GM21447 (cell line): Measurements from ENCODE around the gene NOP10.

ENCODE experiments used
- ATAC-seq: cut with Tn5 transposase; IDR thresholded peaks from one replicate; pipeline ENCODE4 v1.9.1; 2021; ENCODE audit not compliant: unreplicated experiment

The NOP10 gene

DNA sequence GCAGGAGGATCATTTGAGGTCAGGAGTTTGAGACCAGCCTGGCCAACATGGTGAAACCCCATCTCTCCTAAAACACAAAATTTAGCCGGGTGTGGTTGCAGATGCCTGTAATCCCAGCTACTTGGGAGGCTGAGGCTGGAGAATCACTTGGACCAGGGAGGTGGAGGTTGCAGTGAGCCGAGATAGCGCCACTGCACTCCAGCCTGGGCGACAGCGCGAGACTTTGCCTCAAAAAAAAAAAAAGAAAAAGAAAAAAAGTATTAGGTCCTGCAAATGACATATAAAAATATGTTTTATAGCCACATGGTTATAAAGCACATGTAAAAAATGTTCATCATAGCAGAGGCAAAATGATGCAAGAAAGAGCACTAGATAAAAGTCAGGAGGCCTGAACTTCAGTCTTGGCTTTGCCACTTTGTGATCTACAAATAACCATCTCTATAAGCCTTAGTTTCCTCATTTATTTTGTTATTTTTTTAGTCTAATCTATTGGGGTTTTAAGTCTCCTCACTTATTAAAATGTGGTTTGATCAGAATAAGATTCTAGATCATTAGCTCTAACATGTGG, 10.3 kb downstream of the NOP10 start:
- no peak for ATAC-seq

DNA sequence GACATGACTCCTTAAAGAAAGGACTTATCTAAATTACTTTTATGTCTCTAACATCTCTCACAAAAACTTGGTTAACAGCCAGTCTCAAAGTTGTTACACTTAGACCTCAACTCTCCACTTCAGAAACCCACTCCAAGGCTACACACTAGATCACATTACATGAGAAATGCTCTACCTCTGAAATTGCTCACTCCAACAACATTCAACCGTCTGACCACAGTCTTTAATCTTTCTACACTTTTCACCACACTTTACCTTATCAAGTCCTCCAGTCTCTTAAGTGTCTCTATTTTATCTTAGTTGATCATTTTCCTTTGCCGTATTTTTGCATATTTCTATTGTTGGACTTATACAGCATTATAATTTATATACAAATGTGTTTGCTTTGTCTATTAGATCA, 11.1 kb downstream of the NOP10 start:
- no peak for ATAC-seq

DNA sequence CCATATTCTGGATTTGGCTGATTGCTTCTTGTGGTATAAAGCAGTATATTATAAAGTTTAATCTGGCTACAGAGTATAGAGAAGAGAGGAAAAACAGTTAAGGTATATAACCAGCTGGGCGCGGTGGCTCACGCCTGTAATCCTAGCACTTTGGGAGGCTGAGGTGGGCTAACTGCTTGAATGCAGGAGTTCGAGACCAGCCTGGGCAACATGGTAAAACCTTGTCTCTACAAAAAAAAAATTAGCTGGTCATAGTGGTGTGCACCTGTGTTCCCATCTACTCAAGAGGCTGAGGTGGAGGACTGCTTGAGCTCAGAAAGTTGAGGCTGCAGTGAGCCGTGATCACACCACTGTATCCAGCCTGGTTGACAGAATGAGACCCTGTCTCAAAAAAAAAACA, 12.7 kb downstream of the NOP10 start:
- no peak for ATAC-seq

DNA sequence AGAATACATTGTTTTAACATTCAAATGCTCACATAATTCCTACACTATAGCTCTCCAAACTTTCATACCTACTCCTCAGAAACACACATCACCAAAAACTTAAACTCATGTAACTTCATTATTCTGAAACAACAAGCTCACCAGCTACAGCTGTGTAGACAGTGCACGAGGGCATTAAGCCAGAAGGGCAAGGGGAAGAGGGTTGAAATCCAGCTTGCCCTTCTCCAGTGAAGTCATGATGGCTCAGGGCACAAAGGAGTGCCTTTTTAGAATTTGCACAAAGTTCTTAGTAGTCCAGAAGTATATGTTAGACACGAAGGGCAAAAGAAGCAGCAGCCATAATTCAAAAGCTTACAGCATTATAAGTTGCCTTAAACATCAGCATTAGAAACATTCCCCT, 13.9 kb downstream of the NOP10 start:
- no peak for ATAC-seq

DNA sequence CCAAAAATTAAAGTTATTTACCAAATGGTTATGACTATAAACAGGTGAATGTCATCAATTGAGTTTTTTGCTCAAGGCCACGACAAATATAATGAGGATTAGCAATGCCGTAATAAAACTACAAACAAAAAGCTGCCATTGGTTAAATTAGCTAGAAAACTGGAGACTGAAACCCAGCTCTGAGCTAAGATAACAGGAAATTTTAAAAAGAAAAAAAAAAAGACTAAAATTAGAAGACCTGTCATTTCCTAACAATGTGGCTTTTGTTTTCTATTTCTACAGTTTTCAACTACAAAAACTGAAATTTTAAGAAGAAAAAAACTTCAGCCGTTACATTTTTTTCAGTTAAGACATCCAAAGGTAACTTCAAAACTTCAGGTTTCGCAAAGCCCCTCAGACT, 15.0 kb downstream of the NOP10 start:
- ATAC-seq: peak; percentile 38

DNA sequence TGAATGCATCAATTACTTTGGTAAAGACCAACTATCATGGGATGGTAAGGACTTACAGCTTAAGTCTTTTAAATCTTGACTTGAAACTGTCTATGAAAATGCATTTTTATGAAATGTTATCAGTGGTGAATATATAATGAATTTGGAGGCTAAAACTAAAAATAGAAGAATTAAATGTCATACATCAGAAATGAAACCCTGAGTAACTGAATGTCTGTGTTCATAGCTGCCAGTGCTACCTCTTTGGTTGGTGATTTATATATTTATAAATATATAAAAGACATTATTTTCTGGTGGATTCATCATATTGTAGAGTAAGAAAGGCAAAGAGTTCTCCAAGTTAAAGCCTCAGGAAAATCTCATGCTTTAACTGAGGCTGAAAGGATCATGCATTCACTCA, 17.6 kb downstream of the NOP10 start:
- no peak for ATAC-seq

DNA sequence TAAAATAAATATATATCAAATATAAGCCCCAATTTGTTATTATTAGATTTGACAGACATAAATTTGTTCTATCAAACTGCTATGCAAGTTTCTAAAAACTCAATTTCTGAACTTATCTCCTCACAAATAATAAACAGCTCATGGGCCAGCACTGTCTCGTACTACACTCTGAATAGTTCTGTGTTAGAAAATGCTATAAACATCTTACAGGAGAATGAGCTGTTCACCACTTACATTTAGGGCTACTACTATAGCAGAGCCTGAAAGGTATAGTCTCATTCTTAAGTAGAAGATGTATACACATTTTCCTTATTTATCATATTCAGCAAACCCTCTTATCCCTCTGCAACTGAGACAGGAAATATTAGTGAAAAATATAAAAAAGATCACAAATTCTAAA, 18.0 kb downstream of the NOP10 start:
- ATAC-seq: no peak

DNA sequence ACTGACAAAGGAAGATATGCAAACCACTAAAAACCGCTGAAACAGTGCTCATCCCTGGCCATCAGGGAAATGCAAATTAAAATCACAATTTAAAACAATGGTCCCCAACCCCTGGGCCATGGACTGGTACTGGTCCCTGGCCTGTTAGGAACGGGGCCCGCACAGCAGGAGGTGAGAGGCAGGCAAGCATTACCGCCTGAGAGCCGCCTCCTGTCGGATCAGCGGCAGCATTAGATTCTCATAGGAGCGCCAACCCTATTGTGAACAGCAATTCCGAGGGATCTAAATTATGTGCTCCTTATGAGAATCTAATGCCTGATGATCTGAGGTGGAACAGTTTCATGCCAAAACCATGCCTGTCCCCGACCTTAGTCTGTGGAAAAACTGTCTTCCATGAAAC, 19.7 kb downstream of the NOP10 start:
- no peak for ATAC-seq

DNA sequence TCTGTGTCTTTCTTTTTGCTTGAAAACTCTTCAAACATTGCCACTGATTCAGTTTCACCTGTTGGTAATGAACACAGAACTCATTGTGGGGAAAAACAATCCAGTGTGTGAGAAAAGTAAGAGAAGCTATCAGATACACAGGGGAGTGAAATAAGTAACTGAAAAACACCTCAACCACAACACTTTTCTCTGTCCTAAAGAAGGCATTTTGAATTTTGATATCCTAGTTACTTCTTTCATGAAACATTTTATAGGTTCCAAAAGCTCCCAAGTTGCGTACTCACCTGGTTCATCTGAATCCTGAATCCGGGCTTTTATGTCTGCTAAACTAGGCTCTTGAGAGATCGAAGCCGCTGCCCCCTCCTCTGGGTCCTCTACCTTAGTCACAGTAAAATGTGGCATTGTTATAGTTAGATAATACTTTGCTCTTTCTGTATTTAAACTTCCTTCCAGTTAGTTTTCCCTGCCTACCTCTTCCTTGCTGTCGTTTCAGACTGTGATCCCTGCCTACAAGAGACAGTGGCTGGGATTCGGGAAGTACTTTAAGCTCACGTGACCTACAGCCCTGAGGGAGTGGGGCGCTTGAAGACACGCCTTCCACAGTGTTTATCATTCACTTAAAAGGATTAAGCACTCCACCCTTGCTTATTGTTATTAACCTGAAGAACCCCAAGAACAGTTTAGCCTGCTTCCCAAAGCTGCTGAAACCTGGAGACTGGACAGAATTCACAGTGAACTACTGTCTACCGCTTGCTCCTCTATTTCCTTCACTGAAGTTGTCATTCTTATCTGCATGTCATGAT, 24.5 kb downstream of the NOP10 start:
- ATAC-seq: peak; percentile 67

DNA sequence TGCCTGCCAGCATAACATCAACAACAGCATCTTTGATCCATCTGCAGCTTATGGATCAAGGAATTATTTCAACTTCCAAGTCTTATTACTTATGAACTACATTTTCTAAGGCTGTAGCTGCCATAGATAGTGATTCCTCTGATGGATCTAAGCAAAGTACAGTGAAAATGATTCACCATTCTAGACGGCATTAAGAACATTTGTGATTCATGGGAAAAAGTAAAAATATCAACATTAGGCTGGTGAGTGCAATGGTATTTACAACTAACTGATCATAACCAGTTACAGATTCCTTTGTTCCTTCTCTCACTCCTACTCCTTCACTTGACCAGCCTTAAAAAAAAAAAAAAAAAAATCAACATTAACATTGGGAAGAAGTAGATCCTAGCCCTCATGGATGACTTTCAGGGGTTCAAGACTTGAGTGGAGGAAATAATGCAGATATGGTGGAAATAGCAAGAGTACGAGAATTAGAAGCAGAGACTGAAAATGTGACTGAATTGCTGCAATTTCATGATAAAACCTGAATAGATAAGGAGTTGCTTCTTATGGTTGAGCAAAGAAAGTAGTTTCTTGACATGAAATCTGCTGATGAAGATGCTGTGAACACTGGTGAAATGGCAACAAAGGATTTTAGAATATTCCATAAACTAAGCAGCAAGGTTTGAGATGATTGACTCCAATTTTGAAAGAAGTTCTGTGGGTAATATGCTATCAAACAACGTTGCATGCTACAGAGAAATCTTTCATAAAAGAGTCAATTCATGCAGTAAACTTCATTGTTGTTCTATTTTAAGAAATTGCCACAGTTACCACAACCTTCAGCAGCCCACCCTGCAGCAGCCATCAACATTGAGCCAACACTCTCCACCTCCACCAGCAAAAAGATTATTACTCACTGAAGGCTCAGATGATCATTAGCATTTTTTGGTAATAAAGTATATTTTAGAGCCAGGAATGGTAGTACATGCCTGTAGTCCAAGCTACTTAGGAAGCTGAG, 28.1 kb downstream of the NOP10 start:
- ATAC-seq: no peak

DNA sequence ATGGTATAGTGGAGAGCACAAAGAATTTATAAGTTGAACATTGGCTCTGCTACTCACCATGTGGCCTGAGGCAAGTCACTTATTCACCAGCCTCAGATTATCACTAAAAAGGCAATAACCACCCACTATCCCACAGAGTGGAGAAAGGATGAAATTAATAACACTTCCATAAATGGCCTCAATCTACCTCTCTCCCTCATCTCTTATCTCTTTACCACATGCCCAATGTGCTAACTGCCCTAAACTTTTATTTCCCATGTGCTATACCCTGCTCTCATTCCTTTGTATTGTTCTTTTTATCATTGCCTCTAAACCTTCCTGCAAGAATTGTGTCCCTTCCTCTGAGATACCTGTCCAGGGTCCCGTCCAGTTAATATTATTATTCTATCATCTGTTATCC, 31.4 kb downstream of the NOP10 start:
- ATAC-seq: no peak

DNA sequence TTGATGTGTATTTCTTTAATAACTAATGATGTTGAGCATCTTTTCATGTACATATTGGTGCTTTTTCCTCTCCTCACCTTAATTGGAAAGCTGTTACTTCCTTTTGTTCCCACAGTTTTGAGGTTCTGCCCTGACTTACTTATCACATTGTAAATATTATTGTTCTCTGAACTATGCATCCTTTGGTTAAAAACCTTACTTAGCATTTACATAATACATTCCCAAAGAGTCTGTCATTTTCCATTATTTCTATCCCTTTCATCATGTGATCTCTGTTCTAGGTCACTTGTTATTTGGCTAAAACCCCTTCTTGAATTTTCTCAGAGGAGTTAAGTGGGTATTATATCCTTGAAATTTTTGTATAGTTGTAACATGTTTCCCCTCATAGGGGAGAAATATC, 38.3 kb downstream of the NOP10 start:
- ATAC-seq: no peak

DNA sequence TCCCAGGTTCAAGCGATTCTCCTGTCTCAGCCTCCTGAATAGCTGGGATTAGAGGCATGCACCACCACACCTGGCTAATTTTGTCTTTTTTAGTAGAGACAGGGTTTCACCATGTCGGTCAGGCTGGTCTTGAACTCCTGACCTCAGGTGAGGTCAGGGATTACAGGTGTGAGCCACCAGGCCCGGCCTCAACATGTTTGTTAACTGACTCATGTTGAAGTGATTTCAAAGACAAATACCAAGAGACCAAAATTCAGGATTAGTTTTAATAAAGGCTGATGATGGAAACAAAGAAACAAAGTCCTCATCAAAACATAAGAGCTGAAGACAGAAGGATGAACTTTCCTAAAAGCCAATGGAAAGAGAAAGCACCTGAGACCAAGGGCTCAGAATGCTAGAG, 41.9 kb downstream of the NOP10 start:
- no peak for ATAC-seq

DNA sequence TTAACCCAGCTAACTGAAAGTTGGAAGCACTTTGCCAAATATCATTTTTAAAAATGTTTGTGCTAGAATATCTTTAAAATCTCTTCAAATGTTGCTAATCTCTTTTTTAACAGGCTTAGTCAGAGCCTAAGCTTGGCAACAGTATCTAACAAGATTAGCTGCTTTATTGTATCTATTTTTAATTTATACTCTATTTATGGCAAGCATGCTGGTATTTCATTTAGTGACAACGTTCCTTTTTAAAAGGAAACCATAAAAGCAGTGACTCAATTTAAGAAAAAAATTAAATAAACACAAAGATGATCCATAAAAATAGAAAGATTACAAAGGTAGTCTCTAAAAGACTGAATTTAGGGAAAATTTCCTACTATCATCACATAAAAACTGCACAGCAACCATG, 45.9 kb downstream of the NOP10 start:
- no peak for ATAC-seq

DNA sequence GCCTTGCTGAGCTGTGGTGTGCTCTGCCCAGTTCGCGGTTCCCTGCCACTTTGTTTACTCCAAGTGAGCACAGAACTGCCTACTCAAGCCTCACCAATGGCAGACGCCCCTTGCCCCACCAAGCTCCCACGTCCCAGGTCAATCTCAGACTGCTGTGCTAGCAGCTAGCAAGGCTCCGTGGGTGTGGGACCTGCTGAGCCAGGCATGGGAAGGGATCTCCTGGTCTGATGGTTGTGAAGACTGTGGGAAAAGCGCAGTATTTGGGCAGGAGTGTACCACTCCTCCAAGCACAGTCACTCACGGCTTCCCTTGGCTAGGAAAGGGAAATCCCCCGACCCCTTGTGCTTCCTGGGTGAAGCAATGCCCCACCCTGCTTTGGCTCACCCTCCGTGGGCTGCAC, 50.3 kb downstream of the NOP10 start:
- no peak for ATAC-seq
